HEK293T (cell line): Measurements from ENCODE around the gene RGL3.
"Not testable (repeated sequence)": the region's sequence is repeated elsewhere in the genome, so short reads cannot be mapped to it uniquely, and the experiment has no call there.

Experiments used
- CTCF ChIA-PET: fragments of 350-600 bp; formaldehyde crosslinking; extraction: SDS; loops from one replicate; lab custom pipeline; 2021; ENCODE audit warnings: antibody characterized with exemption, inconsistent platforms; lab: Yijun Ruan, JAX
- POLR2A ChIA-PET: fragments of 350-600 bp; formaldehyde crosslinking; extraction: SDS; loops from one replicate; lab custom pipeline; 2020; ENCODE audit warnings: antibody characterized with exemption, inconsistent platforms; lab: Yijun Ruan, JAX
- DNase-seq: peaks from one replicate; pipeline ENCODE4 v3.0.0; 2012; ENCODE audit warnings: mixed read lengths; ENCODE audit errors: extremely low spot score
- ARNT ChIP-seq: fragments of 450-650 bp; IDR thresholded peaks from 2 replicates; pipeline ENCODE4 v1.6.1; 2017; ENCODE audit warnings: mild to moderate bottlenecking
- BHLHE40 ChIP-seq: fragments of 450-650 bp; IDR thresholded peaks from 2 replicates; pipeline ENCODE4 v1.6.1; 2016; ENCODE audit warnings: mild to moderate bottlenecking, moderate library complexity, borderline replicate concordance
- CTBP1 ChIP-seq: fragments of 450-650 bp; IDR thresholded peaks from 2 replicates; pipeline ENCODE4 v1.6.1; 2016; ENCODE audit warnings: borderline replicate concordance
- ELF4 ChIP-seq: fragments of 450-650 bp; IDR thresholded peaks from 2 replicates; pipeline ENCODE4 v1.6.1; 2017; ENCODE audit warnings: antibody characterized with exemption
- FOXA1 ChIP-seq: fragments of 450-650 bp; IDR thresholded peaks from 2 replicates; pipeline ENCODE4 v1.6.1; 2016; ENCODE audit warnings: mild to moderate bottlenecking
- FOXK2 ChIP-seq: fragments of 450-650 bp; IDR thresholded peaks from 2 replicates; pipeline ENCODE4 v1.6.1; 2016; ENCODE audit warnings: mild to moderate bottlenecking
- FOXM1 ChIP-seq: fragments of 450-650 bp; IDR thresholded peaks from 2 replicates; pipeline ENCODE4 v1.6.1; 2017; ENCODE audit warnings: mild to moderate bottlenecking, borderline replicate concordance
- HDGF ChIP-seq: fragments of 450-650 bp; IDR thresholded peaks from 2 replicates; pipeline ENCODE4 v1.6.1; 2017; ENCODE audit warnings: antibody characterized with exemption, borderline replicate concordance
- L3MBTL2 ChIP-seq: fragments of 450-650 bp; conservative IDR thresholded peaks from 2 replicates; pipeline ENCODE4 v1.6.1; 2016; ENCODE audit warnings: mild to moderate bottlenecking
- LEF1 ChIP-seq: fragments of 450-650 bp; IDR thresholded peaks from 2 replicates; pipeline ENCODE4 v1.6.1; 2017; ENCODE audit warnings: mild to moderate bottlenecking, borderline replicate concordance
- NFRKB ChIP-seq: fragments of 450-650 bp; IDR thresholded peaks from 2 replicates; pipeline ENCODE4 v1.6.1; 2016; ENCODE audit warnings: mild to moderate bottlenecking, moderate library complexity
- PKNOX1 ChIP-seq: fragments of 450-650 bp; IDR thresholded peaks from 2 replicates; pipeline ENCODE4 v1.6.1; 2016
- SP1 ChIP-seq: fragments of 450-650 bp; IDR thresholded peaks from 2 replicates; pipeline ENCODE4 v1.6.1; 2017
- SUZ12 ChIP-seq: fragments of 450-650 bp; IDR thresholded peaks from 2 replicates; pipeline ENCODE4 v1.6.1; 2016; ENCODE audit warnings: mild to moderate bottlenecking
- TARDBP ChIP-seq: fragments of 450-650 bp; IDR thresholded peaks from 2 replicates; pipeline ENCODE4 v1.6.1; 2016
- ZNF384 ChIP-seq: fragments of 450-650 bp; IDR thresholded peaks from 2 replicates; pipeline ENCODE4 v1.6.1; 2016

The RGL3 gene

GRCh38 chr19:11410682-11411081 lies 8.4 kb downstream of the RGL3 start:
- no peak for TF ChIP-seq TARDBP
- TF ChIP-seq SUZ12 = no peak
- TF ChIP-seq LEF1 = no peak
- no peak for TF ChIP-seq ELF4
- TF ChIP-seq CTBP1 = no peak
- no peak for TF ChIP-seq NFRKB
- no peak for TF ChIP-seq FOXK2
- TF ChIP-seq HDGF = no peak
- TF ChIP-seq FOXA1 = no peak
- TF ChIP-seq ARNT = no peak
- TF ChIP-seq PKNOX1 = no peak
- no peak for TF ChIP-seq FOXM1
- no peak for TF ChIP-seq L3MBTL2
- DNase-seq = no peak
- CTCF ChIA-PET = no interaction called here
- POLR2A ChIA-PET = no interaction called here

- ChIA-PET CTCF (no interaction called here), POLR2A (no interaction called here)
- no peak for TF ChIP-seq PKNOX1
- TF ChIP-seq CTBP1 = no peak
- TF ChIP-seq ELF4 = no peak
- no peak for TF ChIP-seq SUZ12
- no peak for TF ChIP-seq TARDBP
- no peak for TF ChIP-seq FOXK2
- TF ChIP-seq ARNT = no peak
- no peak for TF ChIP-seq FOXA1
- no peak for TF ChIP-seq LEF1
- no peak for TF ChIP-seq FOXM1
Observed at GRCh38 chr19:11408591-11408990, 10.5 kb downstream of the RGL3 start.

GRCh38 chr19:11406703-11407236 lies 12.3 kb downstream of the RGL3 start:
- CTCF ChIA-PET, POLR2A ChIA-PET: not testable (repeated sequence)

More at GRCh38 chr19:11408591-11408990, 10.5 kb downstream of the RGL3 start:
- DNase-seq = no peak

GRCh38 chr19:11405846-11406643 lies 13.1 kb downstream of the RGL3 start:
- no peak for DNase-seq
- no peak for TF ChIP-seq ZNF384
- no peak for TF ChIP-seq FOXM1
- no peak for TF ChIP-seq FOXA1
- TF ChIP-seq ARNT = no peak
- TF ChIP-seq NFRKB = no peak
- TF ChIP-seq LEF1 = no peak
- TF ChIP-seq SP1 = no peak
- TF ChIP-seq CTBP1 = no peak
- TF ChIP-seq BHLHE40 = no peak
- TF ChIP-seq ELF4 = no peak
- no peak for TF ChIP-seq SUZ12
- no peak for TF ChIP-seq PKNOX1
- no peak for TF ChIP-seq TARDBP
- TF ChIP-seq L3MBTL2 = no peak
- TF ChIP-seq FOXK2 = no peak
- no peak for TF ChIP-seq HDGF
- ChIA-PET POLR2A (no interaction called here), CTCF (no interaction called here)

More at GRCh38 chr19:11406703-11407236, 12.3 kb downstream of the RGL3 start:
- DNase-seq = not testable (repeated sequence)

GRCh38 chr19:11404588-11405222 lies 14.4 kb downstream of the RGL3 start:
- no peak for DNase-seq
- TF ChIP-seq CTBP1 = no peak
- no peak for TF ChIP-seq HDGF
- CTCF ChIA-PET = no interaction called here
- POLR2A ChIA-PET = no interaction called here

- POLR2A ChIA-PET = no interaction called here
- CTCF ChIA-PET = no interaction called here
- TF ChIP-seq PKNOX1 (no peak), ZNF384 (no peak), BHLHE40 (no peak), CTBP1 (no peak), SP1 (no peak), ELF4 (no peak), FOXM1 (no peak), L3MBTL2 (no peak), FOXK2 (no peak), NFRKB (no peak), LEF1 (no peak), ARNT (no peak)
- DNase-seq = no peak
Observed at GRCh38 chr19:11401808-11402543, 17.1 kb downstream of the RGL3 start.
